ENCODE data around the gene ZWILCH.
"Not testable (repeated sequence)": the region's sequence is repeated elsewhere in the genome, so short reads cannot be mapped to it uniquely, and the experiment has no call there.

Gene ZWILCH

GRCh38 chr15:66504563-66505429 lies at the start of gene ZWILCH, which contains the start of gene RPL4:
TSS of gene ZWILCH (plus strand) at chr15:66505326. CDS start at chr15:66505339, 13 bp downstream.
TSS of gene RPL4 (minus strand) at chr15:66504855. CDS start at chr15:66504790, 65 bp downstream.
- DNase-seq (ENCODE audit: extremely low read depth in 1 of 2, low read depth in 1 of 2) = peak; percentile 50 to 70

DNA sequence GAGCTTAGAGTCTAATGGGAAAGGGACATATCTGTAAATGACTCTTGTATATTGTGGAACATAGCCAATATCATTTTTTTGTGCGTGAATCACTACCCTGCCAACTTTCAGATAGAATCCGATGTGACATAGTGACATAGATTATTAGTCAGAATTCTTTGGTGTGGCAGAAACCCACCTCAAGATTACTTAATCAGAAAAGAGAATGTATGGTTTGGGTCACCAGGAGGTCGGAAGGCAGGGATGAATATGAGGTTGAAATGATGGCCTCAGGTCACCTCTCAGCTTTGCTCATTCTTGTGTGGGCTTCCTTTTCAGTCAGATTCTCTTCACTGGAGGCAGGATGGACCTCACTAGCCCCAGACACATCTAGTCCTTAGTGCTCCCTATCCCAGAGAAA lies 48.9 kb upstream of the ZWILCH start:
- no peak for DNase-seq (ENCODE audit: extremely low read depth in 1 of 2, low read depth in 1 of 2)

DNA sequence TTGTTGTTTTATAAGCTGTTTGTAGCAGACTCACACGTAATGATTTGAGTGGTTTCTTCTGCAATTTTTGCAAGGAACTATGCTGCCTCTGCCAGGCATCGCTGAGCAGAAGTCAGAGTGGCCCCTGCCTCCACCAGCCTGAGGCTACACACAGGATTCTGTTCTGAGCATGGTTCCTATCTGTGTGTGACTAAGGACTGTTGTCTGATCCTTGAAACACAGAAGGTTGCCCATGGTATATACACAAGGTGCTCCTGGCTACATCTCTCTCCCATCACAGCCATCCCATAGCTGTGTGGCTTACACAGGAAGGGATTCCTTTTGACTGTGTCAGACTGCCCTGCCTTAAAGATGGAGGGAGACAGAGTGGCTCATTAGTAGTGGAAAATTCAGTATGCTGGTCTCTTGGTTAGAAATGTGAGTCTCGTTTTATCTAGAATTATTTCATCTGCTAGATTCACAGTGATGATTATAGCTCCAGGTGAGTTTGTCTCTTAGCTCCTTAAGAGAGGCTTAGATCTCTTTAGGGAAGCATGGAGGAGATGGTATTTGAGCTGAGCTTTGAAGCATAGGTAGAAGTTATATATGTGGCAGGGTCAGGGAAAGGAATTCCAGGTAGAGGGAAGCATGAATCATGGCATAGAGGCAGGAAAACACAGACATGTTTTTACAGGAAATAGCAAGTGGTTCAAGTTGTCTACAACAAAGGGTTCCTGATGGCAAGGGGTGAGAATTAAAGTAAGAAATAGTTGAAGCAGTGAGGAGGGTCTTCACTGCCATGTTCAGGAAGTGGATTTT lies 45.1 kb upstream of the ZWILCH start:
- DNase-seq (ENCODE audit: extremely low read depth in 1 of 2, low read depth in 1 of 2) = no peak

DNA sequence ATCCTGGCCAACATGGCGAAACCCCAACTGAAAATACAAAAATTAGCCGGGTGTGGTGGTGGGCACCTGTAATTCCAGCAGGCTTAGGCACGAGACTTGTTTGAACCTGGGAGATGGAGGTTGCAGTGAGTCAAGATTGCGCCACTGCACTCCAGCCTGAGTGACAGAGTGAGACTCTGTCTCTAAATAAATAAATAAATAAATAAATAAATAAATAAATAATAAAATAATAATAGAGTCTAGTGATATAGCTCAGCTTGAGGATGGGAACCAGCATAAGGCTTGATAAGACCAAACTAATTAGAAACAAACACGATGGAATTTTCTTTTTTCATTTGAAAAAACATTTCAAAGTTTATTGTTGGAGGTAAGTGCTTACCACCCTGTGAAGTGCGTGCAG lies 43.8 kb upstream of the ZWILCH start:
- not testable (repeated sequence) for DNase-seq (ENCODE audit: extremely low read depth in 1 of 2, low read depth in 1 of 2)

GRCh38 chr15:66461917-66462316 lies 43.2 kb upstream of the ZWILCH start:
- DNase-seq (ENCODE audit: extremely low read depth in 1 of 2, low read depth in 1 of 2) = no peak

GRCh38 chr15:66462627-66463026 lies 42.5 kb upstream of the ZWILCH start:
- DNase-seq (ENCODE audit: extremely low read depth in 1 of 2, low read depth in 1 of 2) = no peak

DNA sequence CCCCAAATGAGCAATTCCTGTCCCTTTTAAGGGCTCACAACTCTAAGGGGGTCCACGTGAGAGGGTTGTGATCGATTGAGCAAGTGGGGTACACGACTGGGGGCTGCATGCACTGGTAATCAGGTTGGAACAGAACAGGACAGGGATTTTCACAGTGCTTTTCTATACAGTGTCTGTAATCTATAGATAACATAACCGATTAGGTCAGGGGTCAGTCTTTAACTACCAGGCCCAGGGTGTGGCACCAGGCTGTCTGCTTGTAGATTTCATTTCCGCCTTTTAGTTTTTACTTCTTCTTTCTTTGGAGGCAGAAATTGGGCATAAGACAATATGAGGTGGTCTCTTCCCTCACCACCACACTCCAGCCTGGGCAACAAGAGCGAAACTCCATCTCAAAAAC lies 39.8 kb upstream of the ZWILCH start:
- DNase-seq (ENCODE audit: extremely low read depth in 1 of 2, low read depth in 1 of 2) = not testable (repeated sequence)

- not testable (repeated sequence) for DNase-seq (ENCODE audit: extremely low read depth in 1 of 2, low read depth in 1 of 2)
Measured at GRCh38 chr15:66467162-66468040, 37.7 kb upstream of the ZWILCH start.

DNA sequence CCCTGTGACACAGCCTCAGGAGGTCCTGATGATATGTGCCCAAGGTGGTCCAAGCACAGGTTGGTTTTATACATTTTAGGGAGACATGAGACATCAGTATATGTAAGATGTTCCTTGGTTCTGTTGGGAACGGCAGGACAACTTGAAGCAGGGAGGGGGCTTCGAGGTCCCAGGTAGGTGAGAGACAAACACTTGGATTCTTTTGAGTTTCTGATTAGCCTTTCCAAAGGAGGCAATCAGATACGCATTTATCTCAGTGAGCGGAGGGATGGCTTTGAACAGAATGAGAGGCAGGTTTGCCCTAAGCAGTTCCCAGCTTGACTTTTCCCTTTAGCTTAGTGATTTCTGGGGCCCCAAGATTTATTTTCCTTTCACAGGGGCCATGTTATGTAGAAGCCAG lies 34.3 kb upstream of the ZWILCH start:
- DNase-seq (ENCODE audit: extremely low read depth in 1 of 2, low read depth in 1 of 2) = not testable (repeated sequence)

- peak; percentile 1 to 4 for DNase-seq (ENCODE audit: extremely low read depth in 1 of 2, low read depth in 1 of 2)
Measured at GRCh38 chr15:66472176-66472999, 32.7 kb upstream of the ZWILCH start.

- DNase-seq (ENCODE audit: extremely low read depth in 1 of 2, low read depth in 1 of 2) = no peak
Measured at GRCh38 chr15:66474135-66474534, 31.0 kb upstream of the ZWILCH start.

DNA sequence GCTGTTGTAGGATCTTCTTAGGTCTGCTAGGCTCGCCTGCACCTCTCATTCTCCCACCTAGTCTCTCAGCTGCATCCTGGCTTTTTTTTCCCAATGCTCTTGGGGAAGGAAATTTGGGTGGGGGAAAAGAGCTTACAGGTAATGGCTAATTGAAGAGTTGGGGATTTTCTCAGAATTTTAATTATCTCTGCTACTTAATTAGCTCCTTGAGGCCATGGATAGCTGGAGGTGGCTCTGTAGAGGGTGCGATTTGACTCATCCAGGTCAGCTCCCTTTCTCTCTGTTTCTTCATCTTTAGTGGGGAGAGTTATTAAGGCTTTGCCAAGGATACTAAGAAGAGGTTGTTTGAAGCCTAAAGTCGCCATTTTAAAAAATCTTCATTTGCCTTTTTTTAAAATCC lies 30.2 kb upstream of the ZWILCH start:
- no peak for DNase-seq (ENCODE audit: extremely low read depth in 1 of 2, low read depth in 1 of 2)

GRCh38 chr15:66476535-66476934 lies 28.6 kb upstream of the ZWILCH start:
- no peak for DNase-seq (ENCODE audit: extremely low read depth in 1 of 2, low read depth in 1 of 2)

GRCh38 chr15:66477011-66477410 lies 28.1 kb upstream of the ZWILCH start:
- no peak for DNase-seq (ENCODE audit: extremely low read depth in 1 of 2, low read depth in 1 of 2)

- DNase-seq (ENCODE audit: extremely low read depth in 1 of 2, low read depth in 1 of 2) = no peak
Measured at GRCh38 chr15:66480267-66480666, 24.9 kb upstream of the ZWILCH start.

GRCh38 chr15:66481107-66481856 lies 23.8 kb upstream of the ZWILCH start:
- no peak for DNase-seq (ENCODE audit: extremely low read depth in 1 of 2, low read depth in 1 of 2)

DNA sequence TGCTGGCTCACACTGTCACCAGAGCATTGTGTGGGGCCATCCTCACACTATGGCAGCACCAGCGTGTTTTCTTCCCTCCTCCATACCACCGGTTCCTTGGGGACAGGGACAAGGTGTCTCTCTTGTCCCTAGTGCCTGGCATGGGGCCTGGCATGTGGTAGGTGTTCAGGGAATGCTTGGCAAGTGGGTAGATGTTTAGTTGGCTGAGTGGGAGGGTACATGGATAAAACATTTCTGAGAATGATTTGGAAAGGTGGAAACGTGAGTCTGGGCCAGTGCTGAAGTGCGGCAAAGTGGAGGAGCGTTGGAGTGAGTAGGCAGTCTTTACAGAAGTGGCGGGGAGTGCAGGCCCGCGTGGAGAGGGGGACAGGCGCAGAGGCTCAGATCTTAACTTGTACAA lies 22.6 kb upstream of the ZWILCH start:
- DNase-seq (ENCODE audit: extremely low read depth in 1 of 2, low read depth in 1 of 2) = no peak

DNA sequence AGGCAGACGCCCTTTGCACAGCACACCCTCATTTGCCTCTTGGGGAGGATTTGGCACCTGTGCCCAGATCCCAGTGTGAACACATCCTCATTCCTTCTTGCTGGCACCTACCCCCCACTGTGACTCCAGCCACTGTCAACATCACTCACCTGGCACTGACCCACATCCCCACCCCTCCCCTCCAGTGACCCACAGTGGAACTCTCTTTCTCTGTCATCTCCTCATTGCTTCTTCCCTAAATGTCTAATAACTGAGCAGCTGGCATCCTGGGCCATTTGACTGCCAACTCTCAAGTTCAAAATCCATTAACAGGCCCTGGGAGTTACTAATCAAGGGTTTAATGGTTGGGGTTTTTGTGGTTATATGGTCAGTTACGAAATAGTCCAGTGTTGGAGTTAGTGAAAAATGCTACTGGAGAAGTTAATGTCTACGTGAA lies 22.0 kb upstream of the ZWILCH start:
- DNase-seq (ENCODE audit: extremely low read depth in 1 of 2, low read depth in 1 of 2) = no peak

GRCh38 chr15:66484539-66485112 lies 20.5 kb upstream of the ZWILCH start:
- DNase-seq (ENCODE audit: extremely low read depth in 1 of 2, low read depth in 1 of 2) = no peak
